ENCODE results near the gene NELL2.

Gene NELL2

GRCh38 chr12:44626883-44627282 is 249.2 kb downstream of the NELL2 start:
- no peak for DNase-seq (ENCODE audit: low read depth in 2 of 2)

GRCh38 chr12:44618946-44619345 is 257.2 kb downstream of the NELL2 start:
- no peak for DNase-seq (ENCODE audit: low read depth in 2 of 2)

- DNase-seq (ENCODE audit: low read depth in 2 of 2), result no peak
These were observed 259.7 kb downstream of the NELL2 start for GRCh38 chr12:44616402-44616801.

GRCh38 chr12:44611538-44611937 is 264.6 kb downstream of the NELL2 start:
- no peak for DNase-seq (ENCODE audit: low read depth in 2 of 2)

- no peak for DNase-seq (ENCODE audit: low read depth in 2 of 2)
These were observed 272.4 kb downstream of the NELL2 start for GRCh38 chr12:44603701-44604100.

GRCh38 chr12:44592626-44593025 is 283.5 kb downstream of the NELL2 start:
- no peak for DNase-seq (ENCODE audit: low read depth in 2 of 2)

- DNase-seq (ENCODE audit: low read depth in 2 of 2), result no peak
These were observed 286.4 kb downstream of the NELL2 start for GRCh38 chr12:44589697-44590096.

- DNase-seq (ENCODE audit: low read depth in 2 of 2), result no peak
These were observed 287.5 kb downstream of the NELL2 start for GRCh38 chr12:44588651-44589050.

GRCh38 chr12:44584625-44585024 is 291.5 kb downstream of the NELL2 start:
- DNase-seq (ENCODE audit: low read depth in 2 of 2), result no peak

- DNase-seq (ENCODE audit: low read depth in 2 of 2), result no peak
These were observed 293.6 kb downstream of the NELL2 start for GRCh38 chr12:44582521-44582920.

GRCh38 chr12:44581642-44582242 is 294.4 kb downstream of the NELL2 start:
- DNase-seq (ENCODE audit: low read depth in 2 of 2), result no peak

GRCh38 chr12:44574586-44574985 is 301.5 kb downstream of the NELL2 start:
- no peak for DNase-seq (ENCODE audit: low read depth in 2 of 2)

- no peak for DNase-seq (ENCODE audit: low read depth in 2 of 2)
These were observed 302.4 kb downstream of the NELL2 start for GRCh38 chr12:44573723-44574122.

GRCh38 chr12:44571006-44571550 is 305.0 kb downstream of the NELL2 start:
- DNase-seq (ENCODE audit: low read depth in 2 of 2), result no peak

- DNase-seq (ENCODE audit: low read depth in 2 of 2), result no peak
These were observed 306.0 kb downstream of the NELL2 start for GRCh38 chr12:44570036-44570583.

- DNase-seq (ENCODE audit: low read depth in 2 of 2), result no peak
These were observed 311.0 kb downstream of the NELL2 start for GRCh38 chr12:44565163-44565562.

- no peak for DNase-seq (ENCODE audit: low read depth in 2 of 2)
These were observed 312.6 kb downstream of the NELL2 start for GRCh38 chr12:44563486-44563885.

GRCh38 chr12:44558340-44559100 is 317.6 kb downstream of the NELL2 start:
- no peak for DNase-seq (ENCODE audit: low read depth in 2 of 2)

GRCh38 chr12:44555454-44555853 is 320.7 kb downstream of the NELL2 start:
- no peak for DNase-seq (ENCODE audit: low read depth in 2 of 2)

- no peak for DNase-seq (ENCODE audit: low read depth in 2 of 2)
These were observed 324.5 kb downstream of the NELL2 start for GRCh38 chr12:44551631-44552030.

GRCh38 chr12:44550377-44550776 is 325.7 kb downstream of the NELL2 start:
- no peak for DNase-seq (ENCODE audit: low read depth in 2 of 2)

- no peak for DNase-seq (ENCODE audit: low read depth in 2 of 2)
These were observed 330.1 kb downstream of the NELL2 start for GRCh38 chr12:44546060-44546459.

- no peak for DNase-seq (ENCODE audit: low read depth in 2 of 2)
These were observed 332.1 kb downstream of the NELL2 start for GRCh38 chr12:44544018-44544417.
